ENCODE data around the gene UBE2H.

UBE2H gene

GRCh38 chr7:129950191-129950932 lies 2.4 kb downstream of the UBE2H start:
- no peak for DNase-seq

GRCh38 chr7:129949292-129950133 lies 3.2 kb downstream of the UBE2H start:
- no peak for DNase-seq

DNA sequence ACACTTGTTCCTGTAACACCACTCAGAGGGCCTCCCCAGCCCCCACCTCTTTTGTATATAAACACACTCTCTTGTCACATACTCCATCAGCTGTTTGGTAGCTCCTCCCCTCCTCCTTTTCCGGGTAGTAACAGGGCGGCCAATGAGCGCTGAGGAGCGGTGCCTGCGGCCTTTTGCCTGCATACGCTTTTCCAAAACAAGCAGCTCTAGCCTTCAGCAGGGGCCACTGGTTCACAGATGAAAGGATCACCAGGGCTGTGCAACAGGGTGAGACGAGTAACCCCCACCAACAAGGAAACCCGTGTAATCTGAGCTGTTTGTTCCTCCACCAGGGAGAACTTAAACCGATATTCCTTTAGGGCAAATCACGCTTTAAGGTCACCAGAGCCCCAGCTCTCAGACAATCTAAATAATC lies 3.9 kb downstream of the UBE2H start:
- peak; percentile 58 for DNase-seq

- DNase-seq, result no peak
Measured at GRCh38 chr7:129948338-129948737, 4.4 kb downstream of the UBE2H start.

DNA sequence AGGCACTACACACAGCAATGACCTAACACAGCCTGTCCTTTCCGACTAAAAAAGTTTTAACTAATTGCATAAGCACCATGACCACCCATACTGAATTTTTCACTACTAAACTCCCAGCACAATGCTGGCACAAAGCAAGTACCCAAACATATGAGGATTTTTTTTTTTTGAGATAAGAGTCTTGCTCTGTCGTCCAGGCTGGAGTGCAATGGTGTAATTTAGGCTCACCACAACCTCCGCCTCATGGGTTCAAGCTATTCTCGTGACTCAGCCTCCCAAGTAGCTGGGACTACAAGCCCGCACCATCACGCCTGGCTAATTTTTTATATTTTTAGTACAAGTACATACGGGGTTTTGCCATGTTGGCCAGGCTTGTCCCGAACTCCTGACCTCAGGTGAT lies 5.1 kb downstream of the UBE2H start:
- no peak for DNase-seq

DNA sequence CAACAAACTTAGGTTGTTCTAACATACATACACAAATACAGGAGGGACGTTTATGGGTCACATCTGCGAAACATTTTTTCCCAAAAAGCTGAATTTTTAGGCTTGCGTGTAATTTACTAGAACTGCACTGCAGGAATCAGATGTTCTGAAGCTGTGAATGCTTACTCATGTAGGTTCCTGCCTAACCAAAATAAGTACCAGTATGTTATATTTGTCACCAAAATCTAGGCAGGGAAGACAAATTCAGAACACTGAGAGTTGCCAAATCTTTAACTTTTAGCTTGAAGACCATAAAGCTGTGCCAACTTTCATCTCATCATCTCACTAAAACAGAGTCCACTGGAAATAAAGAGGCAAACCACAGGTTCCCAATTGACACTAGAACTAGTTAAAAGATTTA lies 5.7 kb downstream of the UBE2H start:
- no peak for DNase-seq

GRCh38 chr7:129946282-129946681 lies 6.5 kb downstream of the UBE2H start:
- DNase-seq, result no peak

GRCh38 chr7:129943352-129943751 lies 9.4 kb downstream of the UBE2H start:
- no peak for DNase-seq

GRCh38 chr7:129940329-129940728 lies 12.4 kb downstream of the UBE2H start:
- DNase-seq, result no peak

- no peak for DNase-seq
Measured at GRCh38 chr7:129939881-129940280, 12.9 kb downstream of the UBE2H start.

- no peak for DNase-seq
Measured at GRCh38 chr7:129933627-129934026, 19.1 kb downstream of the UBE2H start.

GRCh38 chr7:129926618-129927017 lies 26.1 kb downstream of the UBE2H start:
- DNase-seq, result no peak

DNA sequence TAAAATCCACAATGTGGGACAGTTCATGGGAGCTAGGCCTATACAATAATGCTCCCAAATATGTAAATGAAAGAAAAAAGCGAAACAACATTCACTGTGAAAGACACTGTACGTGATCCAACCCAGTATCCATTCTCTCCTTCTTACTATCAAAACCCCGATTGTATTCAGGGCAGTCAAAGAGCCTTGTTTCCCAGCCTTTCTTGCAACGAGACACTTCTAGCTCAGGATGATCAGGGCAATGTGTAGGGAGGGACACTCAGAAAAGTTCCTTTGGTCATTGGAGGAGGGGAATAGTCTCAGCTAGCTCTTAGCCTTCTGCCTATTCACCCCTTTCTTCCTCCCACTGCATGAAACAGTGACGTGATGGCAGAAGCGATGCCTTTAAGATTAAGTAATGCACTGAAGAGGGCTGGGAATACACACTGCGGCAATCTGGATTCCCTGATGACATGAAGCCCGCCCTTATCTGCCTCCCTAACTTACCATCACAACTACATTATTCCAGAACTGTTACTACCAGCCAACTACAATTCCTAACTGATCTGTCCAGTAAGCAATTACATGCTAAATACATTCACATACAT lies 27.3 kb downstream of the UBE2H start:
- no peak for DNase-seq

DNA sequence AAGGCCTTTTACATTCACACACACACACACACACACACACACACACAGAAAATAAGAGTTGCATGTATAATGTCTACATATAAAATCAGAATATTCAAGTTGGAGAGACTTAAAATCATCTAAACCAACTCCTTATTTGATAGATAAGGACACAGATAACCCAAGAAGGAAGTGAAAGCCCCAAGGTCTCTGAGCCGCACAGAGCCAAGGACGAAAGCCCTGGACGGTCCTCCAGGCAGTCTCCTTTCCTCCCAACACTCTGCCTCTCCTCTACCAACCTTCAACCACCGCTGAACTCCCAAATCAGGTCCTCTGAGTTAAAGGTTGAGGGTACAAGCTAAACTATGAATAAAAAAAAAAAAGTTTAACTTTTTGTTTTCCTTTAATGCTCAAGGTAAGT lies 28.2 kb downstream of the UBE2H start:
- no peak for DNase-seq

GRCh38 chr7:129923709-129924108 lies 29.1 kb downstream of the UBE2H start:
- DNase-seq, result no peak

- DNase-seq, result no peak
Measured at GRCh38 chr7:129919492-129919891, 33.3 kb downstream of the UBE2H start.

DNA sequence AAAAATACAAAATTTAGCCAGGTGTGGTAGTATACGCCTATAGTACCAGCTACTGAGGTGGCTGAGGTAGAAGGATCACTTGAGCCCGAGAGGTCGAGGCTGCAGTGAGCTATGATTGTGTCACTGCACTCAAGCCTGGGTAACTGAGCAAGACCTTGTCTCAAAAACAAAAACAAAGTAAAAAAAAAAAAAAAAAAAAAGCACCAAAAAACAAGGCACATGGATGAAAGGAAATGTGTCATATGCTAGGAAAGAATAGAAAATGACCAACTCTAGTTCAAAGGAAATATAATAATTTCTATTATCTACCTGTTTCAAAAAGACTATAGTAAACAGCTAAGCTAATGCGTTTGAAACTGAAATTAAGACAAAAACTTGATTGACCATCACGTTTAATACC lies 33.8 kb downstream of the UBE2H start:
- no peak for DNase-seq

GRCh38 chr7:129917934-129918333 lies 34.8 kb downstream of the UBE2H start:
- DNase-seq, result no peak

DNA sequence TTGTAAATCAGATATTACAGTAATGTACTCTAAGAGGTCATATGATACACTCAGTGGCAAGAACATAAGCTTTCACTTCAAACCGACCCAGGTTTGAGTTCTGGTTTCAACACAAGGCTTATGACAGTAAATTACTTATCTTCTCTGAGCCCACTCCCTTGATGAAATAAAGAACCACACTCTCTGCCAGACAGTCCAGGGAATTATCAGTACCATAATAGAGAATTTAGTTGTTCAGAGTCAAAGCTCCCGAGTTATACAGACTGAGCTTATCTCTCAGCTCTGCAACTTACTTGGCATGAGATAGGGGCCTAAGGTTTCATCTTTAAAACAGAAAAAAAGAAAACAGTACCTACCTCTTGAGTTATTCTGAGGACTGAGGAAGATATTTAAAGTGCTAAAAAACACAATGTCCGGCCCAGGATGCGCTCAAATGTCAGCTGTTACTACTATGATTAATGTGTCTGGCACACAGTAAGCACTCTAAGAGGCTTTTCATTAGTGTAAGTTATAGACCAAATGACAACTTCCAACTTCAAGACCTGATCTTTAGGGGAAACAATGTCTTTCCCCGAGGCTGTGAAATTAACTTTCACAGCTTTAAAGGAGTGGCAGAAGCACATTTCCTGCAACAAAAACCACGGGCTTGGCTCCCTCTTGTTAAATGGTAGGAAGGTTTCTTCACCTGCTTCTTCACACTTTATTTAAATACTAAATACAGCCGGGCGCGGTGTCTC lies 38.1 kb downstream of the UBE2H start:
- DNase-seq, result no peak

- DNase-seq, result no peak
Measured at GRCh38 chr7:129913428-129913827, 39.3 kb downstream of the UBE2H start.

GRCh38 chr7:129911790-129912189 lies 41.0 kb downstream of the UBE2H start:
- no peak for DNase-seq

GRCh38 chr7:129909669-129910068 lies 43.1 kb downstream of the UBE2H start:
- no peak for DNase-seq

- no peak for DNase-seq
Measured at GRCh38 chr7:129908181-129908580, 44.6 kb downstream of the UBE2H start.
